ES-I3 (cell line): ENCODE results near the gene PDCD2L.
"Not testable (repeated sequence)": the region's sequence is repeated elsewhere in the genome, so short reads cannot be mapped to it uniquely, and the experiment has no call there.

Experiments
- H3K36me3 ChIP-seq: 2 replicates; pipeline ENCODE4 v1.6.1; 2013; ENCODE audit warnings: mild to moderate bottlenecking, low read length, control low read depth, moderate library complexity; ENCODE audit not compliant: insufficient read depth
- H3K4me1 ChIP-seq: 2 replicates; pipeline ENCODE4 v1.6.1; 2013; ENCODE audit warnings: mild to moderate bottlenecking, control low read depth, low read length; ENCODE audit not compliant: insufficient read depth
- H3K9ac ChIP-seq: 2 replicates; pipeline ENCODE4 v1.6.1; 2013; ENCODE audit warnings: low read depth, mild to moderate bottlenecking, low read length, moderate library complexity
- H3K9me3 ChIP-seq: 2 replicates; pipeline ENCODE4 v1.6.1; 2013; ENCODE audit warnings: mild to moderate bottlenecking, low read length, moderate library complexity; ENCODE audit not compliant: control insufficient read depth, insufficient read depth

PDCD2L gene

GRCh38 chr19:34418300-34418699, 14.1 kb downstream of the PDCD2L start:
- no peak overlapping the region for H3K9ac ChIP-seq
- H3K36me3 ChIP-seq: peaks cover 15% of the 10 kb centered on the region
- no peaks in the 10 kb centered on the region for H3K9me3 ChIP-seq
- H3K4me1 ChIP-seq: no peaks in the 10 kb centered on the region

- no peak overlapping the region for H3K9ac ChIP-seq
- 0 out of 2 replicates have a peak, but pooled peaks cover 4% of the 10 kb centered on the region for H3K36me3 ChIP-seq
- no peaks in the 10 kb centered on the region for H3K9me3 ChIP-seq
- peaks cover 5% of the 10 kb centered on the region; the same call in 1 of the 2 replicates for H3K4me1 ChIP-seq
Observed at GRCh38 chr19:34426096-34426661, 22.0 kb downstream of the PDCD2L start.

- H3K36me3 ChIP-seq: peaks cover 10% of the 10 kb centered on the region
- no peaks in the 10 kb centered on the region for H3K9me3 ChIP-seq
- H3K9ac ChIP-seq: peak overlapping the region; percentile 82
- peaks cover 5% of the 10 kb centered on the region; the same call in 1 of the 2 replicates for H3K4me1 ChIP-seq
Observed at GRCh38 chr19:34428549-34429285, 24.5 kb downstream of the PDCD2L start.

DNA sequence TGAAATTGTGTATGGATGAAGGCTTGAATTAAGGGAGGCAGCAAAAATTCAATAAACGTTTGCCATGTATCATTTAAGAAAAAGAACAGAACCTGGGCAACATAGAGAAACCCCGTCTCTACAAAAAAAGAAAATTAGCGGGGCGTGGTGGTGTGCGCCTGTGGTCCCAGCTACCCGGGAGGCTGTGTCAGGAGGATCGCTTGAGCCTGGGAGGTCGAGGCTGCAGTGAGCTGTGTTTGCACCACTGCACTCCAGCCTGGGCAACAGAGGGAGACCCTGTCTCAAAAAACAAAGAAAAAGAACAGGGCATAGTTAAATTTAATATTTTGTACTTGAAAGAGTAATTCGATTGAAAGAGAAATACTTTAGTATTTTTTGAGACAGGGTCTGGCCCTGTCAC, 25.4 kb downstream of the PDCD2L start:
- Histone ChIP-seq H3K9ac (peak overlapping the region; percentile 82; the same call in 1 of the 2 replicates), H3K4me1 (peaks cover 5% of the 10 kb centered on the region; the same call in 1 of the 2 replicates), H3K36me3 (peaks cover 13% of the 10 kb centered on the region), H3K9me3 (no peaks in the 10 kb centered on the region)

GRCh38 chr19:34430738-34431625, 26.8 kb downstream of the PDCD2L start:
- Histone ChIP-seq H3K4me1 (peaks cover 5% of the 10 kb centered on the region; the same call in 1 of the 2 replicates), H3K36me3 (peaks cover 23% of the 10 kb centered on the region), H3K9me3 (no peaks in the 10 kb centered on the region), H3K9ac (no peak overlapping the region)

GRCh38 chr19:34431681-34432402, 27.6 kb downstream of the PDCD2L start:
- H3K9ac ChIP-seq: no peak overlapping the region
- peaks cover 5% of the 10 kb centered on the region; the same call in 1 of the 2 replicates for H3K4me1 ChIP-seq
- H3K9me3 ChIP-seq: no peaks in the 10 kb centered on the region
- peaks cover 30% of the 10 kb centered on the region for H3K36me3 ChIP-seq

DNA sequence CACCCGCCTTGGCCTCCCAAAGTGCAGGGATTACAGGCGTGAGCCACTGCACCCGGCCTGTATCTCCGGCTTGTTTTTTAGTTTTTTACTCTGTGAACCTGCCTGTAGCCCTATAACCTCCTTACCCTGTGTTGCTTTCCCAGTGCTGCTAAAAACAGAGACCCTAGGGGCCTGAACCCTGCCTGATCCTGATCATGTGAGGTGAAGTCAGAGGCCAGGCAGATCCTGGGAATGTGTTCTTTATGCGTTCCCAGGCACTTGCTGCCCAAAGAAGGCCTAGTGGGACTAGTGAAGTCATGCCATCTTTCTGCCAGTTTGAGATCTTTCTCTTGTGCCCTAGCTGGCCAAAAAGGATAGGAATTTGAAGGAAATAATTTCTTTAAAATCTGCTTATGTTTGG, 28.6 kb downstream of the PDCD2L start:
- H3K36me3 ChIP-seq: peaks cover 33% of the 10 kb centered on the region
- no peak overlapping the region for H3K9ac ChIP-seq
- peaks cover 5% of the 10 kb centered on the region; the same call in 1 of the 2 replicates for H3K4me1 ChIP-seq
- H3K9me3 ChIP-seq: no peaks in the 10 kb centered on the region

DNA sequence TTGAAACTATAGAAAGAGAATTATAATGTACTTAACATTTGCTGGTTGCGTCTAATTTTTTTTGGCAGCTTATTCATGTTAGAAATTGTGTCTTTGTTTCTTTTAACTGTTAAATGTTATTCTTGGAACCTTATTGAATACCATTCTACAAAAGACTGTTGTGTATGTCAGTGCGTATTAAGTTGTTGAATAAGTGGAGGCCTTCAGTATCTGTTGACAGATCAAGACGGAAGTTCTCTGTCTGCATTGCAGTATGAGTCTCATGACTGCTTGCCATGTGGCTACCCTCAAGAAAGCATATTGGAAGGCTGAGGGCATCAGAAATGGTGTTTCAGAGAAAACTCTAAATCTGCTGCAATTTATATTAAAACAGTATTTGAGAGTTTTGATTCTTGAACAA, 32.5 kb downstream of the PDCD2L start:
- no peaks in the 10 kb centered on the region for H3K4me1 ChIP-seq
- H3K36me3 ChIP-seq: peaks cover 38% of the 10 kb centered on the region
- H3K9me3 ChIP-seq: no peaks in the 10 kb centered on the region

DNA sequence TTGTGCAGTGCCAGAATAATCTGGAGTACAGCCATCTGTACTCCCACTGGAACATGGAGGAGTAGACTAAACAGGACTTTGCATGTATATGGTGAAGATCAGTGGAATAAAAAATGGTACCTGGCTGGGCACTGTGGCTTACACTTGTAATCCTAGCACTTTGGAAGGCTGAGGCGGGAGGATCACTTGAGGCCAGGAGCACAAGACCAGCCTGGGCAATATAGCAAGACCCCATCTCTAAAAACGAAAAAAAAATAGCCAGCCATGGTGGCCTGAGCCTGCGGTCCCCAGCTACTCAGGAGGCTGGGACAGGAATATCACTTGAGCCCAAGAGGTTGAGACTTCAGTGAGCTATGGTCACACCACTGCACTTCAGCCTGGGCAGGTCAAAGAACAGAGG, 44.0 kb downstream of the PDCD2L start:
- Histone ChIP-seq H3K36me3 (peaks cover 31% of the 10 kb centered on the region), H3K9ac (no peak overlapping the region), H3K4me1 (no peaks in the 10 kb centered on the region), H3K9me3 (no peaks in the 10 kb centered on the region)

More for the DNA sequence above, 32.5 kb downstream of the PDCD2L start:
- no peak overlapping the region for H3K9ac ChIP-seq

GRCh38 chr19:34452723-34453122, 48.5 kb downstream of the PDCD2L start:
- Histone ChIP-seq H3K9ac (no peak overlapping the region), H3K9me3 (no peaks in the 10 kb centered on the region), H3K4me1 (no peaks in the 10 kb centered on the region), H3K36me3 (peaks cover 20% of the 10 kb centered on the region)

DNA sequence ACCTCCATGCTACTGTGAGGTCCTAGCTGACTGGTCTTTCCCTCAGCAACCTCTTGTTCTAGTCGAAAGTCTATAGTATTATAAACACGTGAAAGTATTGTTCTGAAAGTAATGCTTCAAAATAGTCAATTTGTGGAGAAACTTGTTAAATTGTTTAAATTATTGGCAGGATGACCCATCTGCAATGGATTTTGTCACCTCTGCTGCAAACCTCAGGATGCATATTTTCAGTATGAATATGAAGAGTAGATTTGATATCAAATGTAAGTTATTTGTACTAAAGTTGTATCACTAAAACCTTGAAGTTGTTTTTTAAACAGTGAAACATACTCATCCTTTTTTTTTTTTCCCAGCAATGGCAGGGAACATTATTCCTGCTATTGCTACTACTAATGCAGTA, 49.9 kb downstream of the PDCD2L start:
- H3K4me1 ChIP-seq: no peaks in the 10 kb centered on the region
- peaks cover 18% of the 10 kb centered on the region for H3K36me3 ChIP-seq
- no peaks in the 10 kb centered on the region for H3K9me3 ChIP-seq
- no peak overlapping the region for H3K9ac ChIP-seq

DNA sequence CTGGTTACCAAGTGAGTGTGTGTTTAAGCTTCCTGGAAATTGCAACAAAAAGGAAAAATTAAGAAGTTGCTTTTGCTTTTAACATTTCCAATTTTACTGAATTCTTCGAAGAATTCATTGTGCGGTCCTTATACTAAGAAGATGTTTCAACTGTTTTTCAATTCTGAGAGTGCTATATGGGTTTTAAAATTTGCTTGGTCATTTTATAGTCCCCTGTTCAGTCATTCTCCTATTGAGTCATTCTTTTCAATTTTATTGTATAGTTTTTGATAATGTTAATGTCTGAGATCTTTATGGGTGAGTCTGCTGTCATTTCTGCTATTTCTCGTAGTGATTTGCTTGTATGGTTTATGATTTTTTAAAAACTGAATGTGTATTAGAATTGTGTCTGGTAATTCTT, 50.5 kb downstream of the PDCD2L start:
- H3K9ac ChIP-seq: no peak overlapping the region
- no peaks in the 10 kb centered on the region for H3K4me1 ChIP-seq
- peaks cover 24% of the 10 kb centered on the region for H3K36me3 ChIP-seq
- no peaks in the 10 kb centered on the region for H3K9me3 ChIP-seq

GRCh38 chr19:34455783-34456480, 51.7 kb downstream of the PDCD2L start:
- H3K36me3 ChIP-seq: peaks cover 29% of the 10 kb centered on the region
- not testable (repeated sequence) for H3K9me3 ChIP-seq, H3K9ac ChIP-seq, H3K4me1 ChIP-seq
